Measurements from ENCODE around the gene ITSN1. TPM values are rescaled to one million over a fixed set of nuclear protein-coding genes. Genes with fewer than 3 reads are reported as not detected.

ITSN1 gene
- total RNA-seq, 1 experiment from 2014 or later, result 50.3 TPM

- DNase-seq (ENCODE audit: low read depth, low spot score), result no peak
- no peak for ATAC-seq
- ChIA-PET POLR2A (interaction anchor here (0.7 kb wide), 1 partner anchor 81 kb away, joined by 3 read pairs; no protein-coding TSS in a partner anchor), CTCF (interaction anchor here (0.7 kb wide), 1 partner anchor 98 kb away, joined by 4 read pairs; no protein-coding TSS in a partner anchor)
- Histone ChIP-seq H3K4me1 (ENCODE audit: control insufficient read depth, insufficient read depth, low read length) (no peaks in the 10 kb centered on the region), H3K9me3 (ENCODE audit: control insufficient read depth, insufficient read depth, low read depth, low read length) (no peaks in the 10 kb centered on the region), H3K36me3 (ENCODE audit: control insufficient read depth, insufficient read depth, low read length) (peaks cover under 1% of the 10 kb centered on the region; the same call in 1 of the 2 replicates), H3K27ac (ENCODE audit: low read length) (no peak overlapping the region), H3K27me3 (ENCODE audit: control insufficient read depth, insufficient read depth, low read length) (no peaks in the 10 kb centered on the region), H3K4me3 (ENCODE audit: low read depth in 2 of 2, low read length in 2 of 2) (no peak overlapping the region)
- intact Hi-C loops (cut with micrococcal nuclease; ENCODE audit: unreplicated experiment), result no loop called here
- in situ Hi-C loops (cut with HindIII; ENCODE audit: low pct_unique_long_range_greater_than_20kb, low sequenced_read_pairs), result no loop called here
- BruUV-seq (replicated peaks), result no TSS peak
- no peak for TF ChIP-seq TCF7L2 (IDR thresholded peaks at IDR 0.05; ENCODE audit: low read depth, low read length)
- TF ChIP-seq CTCF (IDR thresholded peaks at IDR 0.05), result no peak
These were observed 124.9 kb downstream of the ITSN1 start for GRCh38 chr21:33767236-33767635.

- BruUV-seq (replicated peaks), result no TSS peak
- no peak for TF ChIP-seq REST (IDR thresholded peaks at IDR 0.05; ENCODE audit: insufficient read depth in 1 of 2, low read depth in 2 of 2, low read length in 1 of 2)
- no peak for TF ChIP-seq CTCF (IDR thresholded peaks at IDR 0.05)
- TF ChIP-seq POLR2AphosphoS5 (IDR thresholded peaks at IDR 0.05; ENCODE audit: low read depth, low read length), result no peak
- TF ChIP-seq TCF7L2 (IDR thresholded peaks at IDR 0.05; ENCODE audit: low read depth, low read length), result no peak
- no peak for TF ChIP-seq SIN3A (IDR thresholded peaks at IDR 0.05; ENCODE audit: borderline replicate concordance, insufficient read depth, low read depth, low read length)
- Histone ChIP-seq H3K9me3 (ENCODE audit: control insufficient read depth, insufficient read depth, low read depth, low read length) (no peaks in the 10 kb centered on the region), H3K4me3 (ENCODE audit: low read depth in 2 of 2, low read length in 2 of 2) (no peak overlapping the region), H3K36me3 (ENCODE audit: control insufficient read depth, insufficient read depth, low read length) (peaks cover 4% of the 10 kb centered on the region; the same call in 1 of the 2 replicates), H3K27me3 (ENCODE audit: control insufficient read depth, insufficient read depth, low read length) (no peaks in the 10 kb centered on the region), H3K4me1 (ENCODE audit: control insufficient read depth, insufficient read depth, low read length) (no peaks in the 10 kb centered on the region), H3K27ac (ENCODE audit: low read length) (no peak overlapping the region)
- in situ Hi-C loops (cut with HindIII; ENCODE audit: low pct_unique_long_range_greater_than_20kb, low sequenced_read_pairs) (no loop called here), intact Hi-C loops (cut with micrococcal nuclease; ENCODE audit: unreplicated experiment) (no loop called here)
- DNase-seq (ENCODE audit: low read depth, low spot score) (no peak), ATAC-seq (no peak)
- ChIA-PET POLR2A (interaction anchor here (0.7 kb wide), 1 partner anchor 82 kb away, joined by 3 read pairs; no protein-coding TSS in a partner anchor), CTCF (no interaction called here)
These were observed 125.7 kb downstream of the ITSN1 start for GRCh38 chr21:33767960-33768359.
